GM18951 (cell line): ENCODE measurements around the gene PDLIM4.

Experiments used
- POLR2A ChIP-seq: IDR thresholded peaks from 4 replicates; pipeline ENCODE4 v1.6.1; 2011; ENCODE audit warnings: mild to moderate bottlenecking; ENCODE audit not compliant: insufficient read length, insufficient read depth; ENCODE audit errors: extremely low read depth
- in situ Hi-C: fragments of 300-500 bp; cut with MboI; formaldehyde crosslinking; loops from one replicate; pipeline ENCODE4 v1.12.0; 2022; ENCODE audit warnings: low sequenced_read_pairs, mixed read lengths, inconsistent platforms; ENCODE audit not compliant: unreplicated experiment

The PDLIM4 gene

DNA sequence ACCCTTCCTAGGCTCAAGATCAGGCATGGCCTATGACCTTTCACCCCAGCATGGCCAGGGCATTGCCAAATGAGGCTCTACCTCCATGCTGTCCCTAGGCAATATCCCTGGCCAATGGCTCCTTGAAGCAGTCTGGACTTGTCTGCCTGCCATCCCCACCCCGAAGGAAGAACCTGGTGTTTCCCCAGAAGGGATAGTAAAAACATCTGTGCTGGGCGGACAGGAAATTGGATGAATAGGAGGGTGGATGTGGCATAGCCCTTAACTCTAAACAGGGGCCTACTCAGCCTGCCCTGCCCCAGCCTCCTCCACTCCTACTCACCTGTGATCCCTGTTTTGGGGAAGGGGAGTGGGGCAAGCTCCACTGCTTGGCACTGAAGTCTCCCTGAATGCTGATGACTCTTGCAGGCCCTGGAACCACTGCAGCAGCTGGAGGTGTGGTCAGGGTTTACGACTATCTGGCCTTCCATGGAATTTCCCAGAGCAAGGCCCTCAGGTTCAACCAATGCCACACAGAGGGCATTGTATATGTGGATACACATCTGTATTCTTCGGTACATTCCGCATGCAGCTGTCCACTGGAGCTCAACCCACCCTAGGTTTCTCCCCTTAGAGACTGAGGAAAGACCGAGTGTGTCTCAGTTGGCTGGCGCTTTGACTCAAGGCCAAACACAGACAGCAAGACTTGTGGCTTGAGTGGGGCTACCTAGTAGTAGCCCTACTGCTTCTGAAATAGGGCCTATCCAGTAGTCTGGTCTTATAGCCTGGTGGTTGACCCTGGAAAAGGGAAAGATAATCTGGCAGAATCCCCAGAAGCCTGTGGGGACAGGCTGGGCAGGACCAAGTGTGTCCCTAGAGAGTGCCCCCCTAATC lies 23.4 kb upstream of the PDLIM4 start:
- in situ Hi-C loops, result loop anchor here (25.0 kb wide), 1 partner anchor 278 kb away; no protein-coding TSS in a partner anchor
- no peak for TF ChIP-seq POLR2A

DNA sequence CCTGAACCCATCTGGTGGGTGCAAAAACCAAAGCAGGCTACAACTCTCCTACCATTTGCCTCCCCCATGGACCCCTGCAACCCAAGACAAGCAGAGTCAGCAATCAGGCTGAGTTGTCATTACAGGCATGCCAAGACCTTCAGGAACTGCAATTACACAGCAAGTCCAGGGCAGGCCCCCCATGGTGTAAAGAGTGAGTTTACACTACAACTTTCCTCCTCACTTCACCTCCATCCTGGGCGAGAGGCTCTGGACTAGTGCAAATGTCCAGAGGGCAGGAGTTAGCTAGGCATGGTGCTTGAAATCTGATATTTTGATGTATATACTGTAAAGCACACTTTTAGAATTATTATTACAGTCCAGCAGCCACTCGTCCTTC lies 22.8 kb upstream of the PDLIM4 start:
- TF ChIP-seq POLR2A, result no peak
- in situ Hi-C loops, result loop anchor here (25.0 kb wide), 1 partner anchor 278 kb away; no protein-coding TSS in a partner anchor

DNA sequence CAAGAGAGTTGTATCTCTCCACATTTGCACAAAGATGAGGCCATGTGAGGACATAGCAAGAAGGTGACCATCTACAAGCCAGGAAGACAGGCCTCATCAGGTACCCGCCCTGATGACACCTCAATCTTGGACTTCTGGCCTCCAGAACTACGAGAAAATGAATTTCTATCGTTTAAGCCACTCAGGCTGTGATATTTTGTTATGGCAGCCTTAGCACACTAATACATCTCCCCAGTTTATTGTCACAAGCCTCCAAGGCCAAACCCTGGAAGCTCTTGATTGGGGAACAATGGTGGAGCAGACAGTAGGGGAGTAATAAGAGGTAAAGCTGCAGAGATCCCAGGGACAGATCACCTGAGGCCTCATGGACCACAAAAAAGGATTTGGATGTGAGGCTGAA lies 22.2 kb upstream of the PDLIM4 start:
- TF ChIP-seq POLR2A, result no peak
- in situ Hi-C loops, result loop anchor here (25.0 kb wide), 1 partner anchor 277 kb away; no protein-coding TSS in a partner anchor

DNA sequence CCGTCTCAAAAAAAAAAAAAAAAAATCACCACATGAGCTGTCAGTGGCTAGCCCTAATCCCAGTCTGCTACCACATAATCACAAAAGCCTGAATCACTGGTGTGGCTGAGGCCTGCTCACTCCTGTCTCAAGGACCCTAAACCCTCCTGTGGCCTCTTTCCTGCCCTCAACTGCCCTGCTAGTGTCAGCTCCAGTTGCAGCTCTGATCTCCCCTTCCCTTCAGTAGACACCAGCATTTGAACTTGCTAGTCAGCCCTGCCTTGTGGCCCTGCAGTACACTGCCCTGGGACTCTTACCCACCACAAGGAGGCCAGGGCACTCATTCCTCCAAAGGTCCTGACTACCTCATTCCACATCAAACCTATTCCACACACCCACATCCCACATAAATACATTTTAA lies 20.4 kb upstream of the PDLIM4 start:
- in situ Hi-C loops, result loop anchor here (25.0 kb wide), 1 partner anchor 275 kb away; no protein-coding TSS in a partner anchor
- no peak for TF ChIP-seq POLR2A

DNA sequence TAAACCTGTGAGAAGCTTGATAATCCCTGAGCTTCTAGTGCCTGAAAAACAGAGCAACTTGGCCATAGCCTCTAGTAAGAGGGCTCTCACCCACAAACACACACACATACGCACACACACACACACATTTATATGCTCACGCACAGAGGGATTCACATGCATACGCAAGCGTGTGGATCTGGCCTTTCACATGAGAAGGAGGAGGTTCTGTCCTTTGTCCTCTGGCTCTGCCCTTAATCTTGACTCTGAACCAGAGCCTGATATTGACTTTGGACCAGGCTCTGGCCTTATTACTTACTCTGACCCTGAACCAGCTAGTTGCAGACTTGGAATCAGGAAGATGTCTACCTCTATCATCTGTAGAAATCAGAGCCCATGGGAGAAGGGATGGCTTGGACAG lies 19.8 kb upstream of the PDLIM4 start:
- no peak for TF ChIP-seq POLR2A
- in situ Hi-C loops, result loop anchor here (25.0 kb wide), 1 partner anchor 275 kb away; no protein-coding TSS in a partner anchor

DNA sequence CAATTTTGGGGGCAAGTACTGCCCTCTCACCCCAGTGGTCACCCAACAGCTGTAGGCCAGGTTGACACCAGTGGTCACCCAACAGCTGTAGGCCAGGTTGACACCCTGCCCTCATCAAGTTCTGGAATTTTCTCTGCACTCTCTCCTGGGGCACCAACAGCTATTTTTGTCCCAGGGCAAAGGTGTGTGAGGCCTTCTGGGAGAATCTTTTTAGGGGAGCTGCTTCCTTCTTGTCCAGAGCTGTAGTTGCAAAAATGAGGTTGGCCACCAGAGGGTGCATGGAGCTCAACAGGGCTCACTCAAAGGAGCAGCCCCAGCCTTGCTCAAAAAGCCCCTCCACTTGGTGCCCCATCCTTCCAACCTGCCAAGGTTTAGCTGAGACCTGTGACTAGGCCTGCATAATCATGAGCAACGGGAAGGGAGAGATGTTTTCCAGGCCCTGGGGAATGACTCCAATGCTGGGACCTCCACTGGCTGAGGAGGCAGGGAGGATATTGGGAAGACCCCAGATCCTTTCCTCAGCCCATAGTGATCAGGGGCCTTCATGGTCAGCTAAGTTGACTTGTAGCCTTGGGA lies 19.2 kb upstream of the PDLIM4 start:
- no peak for TF ChIP-seq POLR2A
- in situ Hi-C loops, result loop anchor here (25.0 kb wide), 1 partner anchor 274 kb away; no protein-coding TSS in a partner anchor

DNA sequence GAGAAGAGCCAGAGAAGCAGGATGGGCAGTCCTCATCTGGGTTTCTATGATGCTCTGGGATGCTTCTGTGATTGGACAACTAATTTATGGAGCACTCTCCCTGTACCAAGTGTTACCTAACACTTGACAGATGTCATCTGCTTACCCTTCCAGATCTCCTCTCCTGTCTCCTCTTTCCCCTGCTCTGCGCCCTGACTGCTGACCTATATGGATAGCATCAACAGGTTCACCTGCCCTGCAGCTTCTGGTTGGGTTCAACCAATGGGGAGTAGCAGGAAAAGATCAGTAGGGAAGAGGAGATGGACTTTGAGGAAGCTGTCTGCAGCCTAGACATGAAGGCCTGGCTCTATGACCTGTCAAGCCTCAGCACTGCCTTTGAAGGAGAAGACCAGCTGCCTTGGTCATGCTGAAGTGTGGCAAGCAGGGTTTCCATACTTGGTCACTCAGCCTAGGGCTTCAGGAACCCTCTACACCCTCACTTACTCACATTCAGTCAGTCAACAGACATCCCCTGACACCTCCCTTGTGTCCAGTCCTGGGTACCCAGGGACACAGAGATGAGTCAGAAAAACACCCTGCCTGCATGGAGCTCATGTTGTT lies 18.5 kb upstream of the PDLIM4 start:
- in situ Hi-C loops, result loop anchor here (25.0 kb wide), 1 partner anchor 273 kb away; no protein-coding TSS in a partner anchor
- no peak for TF ChIP-seq POLR2A

DNA sequence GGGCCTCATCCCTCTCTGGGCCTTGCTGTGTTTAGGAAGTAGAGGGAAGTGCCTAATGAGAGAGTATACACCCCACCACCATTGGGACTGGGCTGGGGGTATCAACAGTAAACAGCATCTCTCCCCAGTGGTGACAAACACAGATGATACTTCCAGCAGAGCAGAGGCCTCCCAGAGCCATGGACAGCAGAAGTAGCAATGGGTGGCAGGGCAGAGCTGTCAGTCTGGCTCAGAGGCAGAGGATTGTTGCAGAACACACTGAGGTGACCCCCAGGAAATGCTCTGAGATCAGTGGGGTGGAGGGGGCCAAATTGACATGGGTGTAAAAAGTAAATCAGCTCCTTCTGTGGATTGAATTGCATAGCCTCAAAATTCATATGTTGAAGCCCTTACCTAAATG lies 17.7 kb upstream of the PDLIM4 start:
- in situ Hi-C loops, result loop anchor here (25.0 kb wide), 1 partner anchor 273 kb away; no protein-coding TSS in a partner anchor
- no peak for TF ChIP-seq POLR2A

DNA sequence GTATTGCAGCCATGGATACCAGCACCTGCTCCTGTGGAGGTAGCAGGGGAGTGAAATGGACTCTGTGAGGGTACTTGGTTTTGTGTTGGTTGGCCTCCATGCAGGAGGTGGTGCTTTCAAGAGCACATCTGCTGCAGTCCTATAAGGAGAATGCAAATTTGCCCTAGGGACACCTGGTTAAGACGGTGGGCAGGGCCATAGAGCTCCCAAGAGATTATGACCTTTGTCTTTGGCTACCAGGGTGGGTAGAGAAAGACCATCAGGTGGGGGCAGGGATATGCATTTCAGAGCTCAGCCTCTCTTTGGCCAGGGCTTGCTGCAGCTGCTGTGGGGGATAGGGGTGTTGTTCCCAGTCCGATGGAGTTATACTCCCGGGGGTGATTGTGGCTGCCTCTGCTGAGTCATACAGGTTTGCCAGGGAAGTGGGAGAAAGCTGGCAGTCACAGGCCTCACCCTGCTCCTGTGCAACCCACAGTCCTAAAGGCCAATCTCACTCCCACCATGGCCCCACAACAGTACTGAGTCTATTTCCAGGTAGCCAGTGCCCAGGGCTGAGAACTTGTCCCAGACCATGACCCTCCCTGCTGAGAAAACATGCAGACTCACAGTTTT lies 14.0 kb upstream of the PDLIM4 start:
- in situ Hi-C loops, result loop anchor here (25.0 kb wide), 1 partner anchor 269 kb away; no protein-coding TSS in a partner anchor
- TF ChIP-seq POLR2A, result no peak

DNA sequence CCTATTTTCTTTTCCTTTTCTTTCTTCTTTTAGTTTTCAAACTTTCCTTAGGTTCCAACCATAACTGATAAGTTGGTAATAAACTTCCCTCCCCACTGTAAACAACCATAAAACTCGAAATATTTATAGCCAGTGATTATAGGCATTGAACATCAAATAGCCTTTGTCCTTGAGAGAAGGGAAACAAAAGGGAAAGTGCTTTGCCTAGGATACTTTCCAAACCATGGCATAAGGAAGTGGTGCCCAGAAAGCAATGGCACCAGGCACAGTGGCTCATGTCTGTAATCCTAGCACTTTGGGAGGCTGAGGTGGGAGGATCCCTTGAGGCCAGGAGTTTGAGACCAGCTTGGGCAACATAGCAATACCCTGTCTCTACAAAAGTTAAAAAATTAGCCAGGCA lies 11.9 kb upstream of the PDLIM4 start:
- in situ Hi-C loops, result loop anchor here (25.0 kb wide), 1 partner anchor 267 kb away; no protein-coding TSS in a partner anchor
- TF ChIP-seq POLR2A, result no peak

DNA sequence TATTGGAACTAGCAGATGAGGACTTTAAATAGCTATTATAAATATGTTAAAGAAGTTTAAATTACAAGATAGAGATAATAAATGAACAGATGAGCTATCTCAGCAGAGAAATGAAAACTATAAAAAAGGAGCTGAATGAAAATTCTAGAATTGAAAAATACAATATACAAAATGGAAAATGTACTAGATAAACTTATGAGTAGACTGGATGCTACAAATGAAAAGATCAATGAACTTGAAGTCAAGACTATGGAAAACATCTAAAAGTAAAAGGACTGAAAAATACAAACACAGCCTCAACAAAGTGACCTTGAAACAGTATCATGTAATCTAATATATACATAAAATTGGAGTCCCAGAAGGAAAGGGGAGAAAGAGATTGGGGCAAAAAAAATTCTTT lies 10.7 kb upstream of the PDLIM4 start:
- in situ Hi-C loops, result loop anchor here (25.0 kb wide), 1 partner anchor 265 kb away; no protein-coding TSS in a partner anchor

DNA sequence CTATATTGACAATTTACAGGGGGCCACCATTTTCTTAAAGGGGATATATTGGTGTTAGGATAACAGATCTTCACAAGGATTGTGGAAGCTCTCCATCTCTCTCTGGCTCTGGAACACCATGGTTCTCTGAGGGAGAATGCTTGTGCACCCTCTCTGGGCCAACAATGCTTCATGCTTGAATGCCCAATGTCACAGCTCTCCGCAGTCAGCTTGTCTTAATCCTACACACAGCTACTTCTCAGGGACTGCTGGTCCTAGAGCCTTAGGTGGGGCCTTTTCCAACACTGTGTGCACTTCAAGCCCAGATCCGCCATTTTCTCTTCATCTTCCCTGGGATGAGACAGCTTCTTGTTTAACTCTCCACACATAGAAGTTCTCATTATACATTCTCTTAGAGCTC lies 6.9 kb upstream of the PDLIM4 start:
- in situ Hi-C loops, result no loop called here
- no peak for TF ChIP-seq POLR2A

More for the DNA sequence above, 10.7 kb upstream of the PDLIM4 start:
- TF ChIP-seq POLR2A, result no peak
